NCI-H2029 (cell line): ENCODE measurements around the gene ERBIN.
"Not testable (repeated sequence)": the region's sequence is repeated elsewhere in the genome, so short reads cannot be mapped to it uniquely, and the experiment has no call there.

ENCODE experiments used
- DNase-seq: peaks from one replicate; lab custom pipeline; 2025; lab: John Stamatoyannopoulos, UW

ERBIN gene, protein sequence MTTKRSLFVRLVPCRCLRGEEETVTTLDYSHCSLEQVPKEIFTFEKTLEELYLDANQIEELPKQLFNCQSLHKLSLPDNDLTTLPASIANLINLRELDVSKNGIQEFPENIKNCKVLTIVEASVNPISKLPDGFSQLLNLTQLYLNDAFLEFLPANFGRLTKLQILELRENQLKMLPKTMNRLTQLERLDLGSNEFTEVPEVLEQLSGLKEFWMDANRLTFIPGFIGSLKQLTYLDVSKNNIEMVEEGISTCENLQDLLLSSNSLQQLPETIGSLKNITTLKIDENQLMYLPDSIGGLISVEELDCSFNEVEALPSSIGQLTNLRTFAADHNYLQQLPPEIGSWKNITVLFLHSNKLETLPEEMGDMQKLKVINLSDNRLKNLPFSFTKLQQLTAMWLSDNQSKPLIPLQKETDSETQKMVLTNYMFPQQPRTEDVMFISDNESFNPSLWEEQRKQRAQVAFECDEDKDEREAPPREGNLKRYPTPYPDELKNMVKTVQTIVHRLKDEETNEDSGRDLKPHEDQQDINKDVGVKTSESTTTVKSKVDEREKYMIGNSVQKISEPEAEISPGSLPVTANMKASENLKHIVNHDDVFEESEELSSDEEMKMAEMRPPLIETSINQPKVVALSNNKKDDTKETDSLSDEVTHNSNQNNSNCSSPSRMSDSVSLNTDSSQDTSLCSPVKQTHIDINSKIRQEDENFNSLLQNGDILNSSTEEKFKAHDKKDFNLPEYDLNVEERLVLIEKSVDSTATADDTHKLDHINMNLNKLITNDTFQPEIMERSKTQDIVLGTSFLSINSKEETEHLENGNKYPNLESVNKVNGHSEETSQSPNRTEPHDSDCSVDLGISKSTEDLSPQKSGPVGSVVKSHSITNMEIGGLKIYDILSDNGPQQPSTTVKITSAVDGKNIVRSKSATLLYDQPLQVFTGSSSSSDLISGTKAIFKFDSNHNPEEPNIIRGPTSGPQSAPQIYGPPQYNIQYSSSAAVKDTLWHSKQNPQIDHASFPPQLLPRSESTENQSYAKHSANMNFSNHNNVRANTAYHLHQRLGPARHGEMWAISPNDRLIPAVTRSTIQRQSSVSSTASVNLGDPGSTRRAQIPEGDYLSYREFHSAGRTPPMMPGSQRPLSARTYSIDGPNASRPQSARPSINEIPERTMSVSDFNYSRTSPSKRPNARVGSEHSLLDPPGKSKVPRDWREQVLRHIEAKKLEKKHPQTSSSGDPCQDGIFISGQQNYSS (N-terminal part only)

DNA sequence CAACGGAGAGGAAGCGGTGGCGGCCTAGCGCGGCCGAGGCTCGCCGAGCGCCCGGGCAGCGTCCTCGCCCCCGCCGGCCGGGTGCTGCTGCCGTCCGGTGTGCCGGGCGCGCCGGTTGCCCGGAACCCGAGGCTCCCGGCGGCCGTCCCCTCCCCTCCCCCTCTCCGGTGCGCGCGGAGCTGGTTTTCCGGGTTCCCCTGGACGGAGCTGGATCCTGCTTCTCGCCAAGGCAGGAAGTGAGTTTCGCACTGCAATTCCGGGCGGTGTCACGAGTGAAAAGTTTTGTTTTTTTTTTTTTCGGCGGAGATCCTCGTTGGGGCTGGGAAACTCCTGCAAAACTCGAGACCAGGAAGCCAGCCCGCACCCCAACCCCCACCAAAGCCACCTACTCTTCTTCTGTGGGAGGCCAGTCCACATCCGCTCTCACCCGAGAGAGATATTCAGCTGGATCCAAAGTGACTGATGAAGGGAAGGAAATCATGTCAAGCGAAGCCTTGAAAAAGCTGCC is at the start of gene ERBIN:
Gene ERBIN, plus strand, starts transcription at position 300 of the 508 bp plus-strand sequence. CDS start 66,144 bp downstream, outside the sequence.
- DNase-seq: peak; percentile 51

DNA sequence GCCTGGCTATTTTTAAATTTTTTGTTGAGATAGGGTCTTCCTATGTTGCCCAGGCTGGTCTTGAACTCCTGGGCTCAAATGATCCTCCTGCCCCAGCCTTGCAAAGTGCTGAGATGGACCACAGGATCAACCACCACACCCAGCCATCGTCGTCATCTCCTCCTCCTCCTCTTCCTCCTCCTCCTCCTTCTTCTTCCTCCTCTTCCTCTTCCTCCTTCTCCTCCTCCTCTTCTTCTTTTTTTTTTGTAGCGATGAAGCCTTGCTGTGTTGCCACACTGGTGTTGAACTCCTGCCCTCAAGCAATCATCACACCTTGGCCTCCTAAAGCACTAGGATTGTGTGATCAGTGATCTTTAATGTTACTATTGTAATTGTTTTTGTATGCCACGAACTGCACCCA is 49.4 kb upstream of the ERBIN start:
- DNase-seq: no peak

DNA sequence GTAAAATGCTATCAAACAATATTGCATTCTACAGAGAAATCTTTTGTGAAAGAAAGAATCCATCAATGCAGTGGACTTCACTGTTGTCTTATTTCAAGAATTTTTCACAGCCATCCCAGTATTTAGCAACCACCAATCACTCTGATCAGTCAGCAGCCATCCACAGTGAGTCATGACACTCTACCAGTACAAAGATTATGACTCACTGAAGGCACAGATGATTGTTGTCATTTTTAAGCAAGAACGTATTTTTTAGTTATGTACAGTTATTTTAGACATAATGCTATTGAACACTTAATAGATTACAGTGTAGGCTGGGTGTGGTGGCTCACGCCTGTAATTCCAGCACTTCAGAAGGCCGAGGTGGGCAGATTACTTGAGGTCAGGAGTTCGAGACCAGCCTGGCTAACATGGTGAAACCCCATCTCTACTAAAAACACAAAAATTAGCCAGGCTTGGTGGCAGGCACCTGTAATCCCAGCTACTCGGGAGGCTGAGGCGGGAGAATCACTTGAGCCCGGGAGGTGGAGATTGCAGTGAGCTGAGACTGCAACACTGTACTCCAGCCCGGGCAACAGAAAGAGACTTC is 46.6 kb upstream of the ERBIN start:
- not testable (repeated sequence) for DNase-seq

DNA sequence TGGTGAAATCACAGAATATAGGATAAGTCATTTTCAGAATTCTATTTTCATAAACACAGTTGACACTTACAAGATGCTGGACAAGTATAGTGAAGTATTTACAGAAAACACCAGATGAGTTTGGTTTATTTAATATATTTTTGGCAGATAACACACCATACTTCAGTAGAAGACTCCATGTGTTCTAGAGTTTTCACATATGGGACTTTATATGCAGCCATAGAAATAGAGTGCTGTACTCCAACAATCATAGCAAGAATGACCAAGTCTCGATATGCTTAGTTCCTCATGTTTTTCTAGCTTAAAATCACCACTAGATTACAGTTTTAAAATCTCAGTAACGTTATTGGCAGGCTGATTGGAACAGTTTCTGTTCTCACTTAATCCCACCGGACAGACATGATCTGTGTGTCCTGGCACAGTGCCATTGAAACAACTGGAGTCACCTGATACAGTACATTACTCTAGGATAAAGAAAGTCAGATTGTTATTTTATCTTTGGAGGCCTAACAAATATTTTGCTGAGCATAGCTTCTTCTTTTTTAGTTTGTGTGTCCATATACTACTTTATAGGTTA is 45.8 kb upstream of the ERBIN start:
- no peak for DNase-seq

DNA sequence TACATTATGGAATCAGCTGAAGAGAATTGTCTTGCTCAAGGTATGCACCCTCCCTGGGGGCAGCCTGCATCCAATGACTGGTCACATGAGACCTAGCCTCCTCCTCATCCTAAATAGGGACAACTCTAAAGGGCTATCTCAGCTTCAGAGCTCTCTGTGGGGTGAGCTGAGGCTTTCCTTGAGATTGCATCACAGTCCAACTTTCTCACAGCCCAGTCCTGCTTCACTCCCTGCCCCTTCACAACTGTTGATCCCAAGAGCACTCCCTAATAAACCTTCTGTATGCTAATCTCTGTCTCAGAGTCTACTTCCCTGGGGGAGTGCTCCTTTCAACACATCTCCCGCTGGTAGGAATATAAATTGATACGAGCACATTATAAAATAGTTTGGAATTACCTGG is 44.1 kb upstream of the ERBIN start:
- no peak for DNase-seq

DNA sequence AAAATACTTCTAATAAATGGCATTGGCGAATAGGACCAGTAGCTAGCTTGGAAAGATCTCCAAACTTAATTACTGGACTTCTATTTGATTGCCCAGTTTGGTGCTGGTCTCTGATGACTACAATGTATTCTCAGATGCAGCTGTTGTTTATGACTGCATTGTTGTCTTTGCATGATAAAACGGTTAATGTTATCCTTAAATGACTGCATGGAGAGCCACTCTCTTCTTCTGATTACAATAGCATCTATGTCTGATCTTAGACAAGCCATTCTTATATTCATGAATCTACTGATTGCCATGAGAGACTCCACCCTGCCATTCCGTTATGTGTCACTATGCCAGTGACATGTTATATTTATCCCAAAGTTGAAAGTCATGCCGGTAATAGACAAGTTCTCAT is 42.9 kb upstream of the ERBIN start:
- no peak for DNase-seq

DNA sequence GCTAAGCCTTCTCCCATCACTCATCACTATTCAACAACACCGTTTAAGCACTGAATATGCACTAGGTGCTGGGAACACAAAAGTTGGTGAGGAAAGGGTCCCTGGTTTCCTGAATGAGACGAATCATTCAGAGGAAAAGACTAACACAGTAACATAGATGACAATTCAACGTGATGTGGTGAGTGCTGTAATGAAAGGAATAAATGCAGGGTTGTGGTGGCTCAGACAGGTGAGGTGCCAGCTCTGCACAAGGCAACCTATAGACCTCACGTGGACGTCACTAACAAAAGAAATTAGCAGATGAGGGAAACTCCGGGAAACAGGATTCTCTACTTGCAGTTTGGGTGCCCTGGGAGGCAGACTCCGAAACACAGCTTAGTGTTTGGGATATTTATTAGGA is 40.0 kb upstream of the ERBIN start:
- DNase-seq: no peak

DNA sequence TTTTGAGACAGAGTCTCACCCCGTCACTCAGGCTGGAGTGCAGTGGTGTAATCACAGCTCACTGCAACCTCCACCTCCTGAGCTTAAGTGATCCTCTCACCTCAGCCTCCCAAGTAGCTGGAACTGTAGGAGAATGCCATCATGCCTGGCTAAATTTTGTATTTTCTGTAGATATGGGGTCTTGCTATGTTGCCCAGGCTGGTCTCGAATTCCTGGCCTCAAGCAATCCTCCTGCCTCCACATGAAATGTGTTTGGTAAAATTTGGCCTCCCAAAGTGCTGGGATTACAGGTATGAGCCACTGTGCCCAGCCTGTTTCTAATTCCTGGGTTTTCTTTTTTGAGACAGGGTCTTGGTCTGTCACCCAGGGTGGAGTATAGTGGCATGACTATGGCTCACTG is 34.4 kb upstream of the ERBIN start:
- DNase-seq: not testable (repeated sequence)

DNA sequence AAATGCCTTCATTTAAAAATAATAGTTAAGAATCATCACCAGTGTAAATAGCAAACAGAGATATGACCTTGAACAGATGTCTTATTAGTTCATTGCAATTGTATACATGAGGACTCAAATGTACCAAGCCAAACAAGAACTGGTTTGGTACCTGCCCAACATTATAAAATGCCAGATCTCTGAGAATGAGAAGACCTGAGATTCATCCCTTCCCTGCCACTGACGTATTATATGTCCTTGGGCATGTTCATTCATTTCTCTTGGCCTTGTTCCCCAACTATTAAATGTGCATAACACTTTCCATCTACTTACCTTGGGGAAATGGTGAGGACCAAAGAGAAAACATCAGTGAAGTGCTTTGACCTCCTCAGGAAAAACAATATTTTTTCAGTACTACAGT is 33.6 kb upstream of the ERBIN start:
- no peak for DNase-seq

DNA sequence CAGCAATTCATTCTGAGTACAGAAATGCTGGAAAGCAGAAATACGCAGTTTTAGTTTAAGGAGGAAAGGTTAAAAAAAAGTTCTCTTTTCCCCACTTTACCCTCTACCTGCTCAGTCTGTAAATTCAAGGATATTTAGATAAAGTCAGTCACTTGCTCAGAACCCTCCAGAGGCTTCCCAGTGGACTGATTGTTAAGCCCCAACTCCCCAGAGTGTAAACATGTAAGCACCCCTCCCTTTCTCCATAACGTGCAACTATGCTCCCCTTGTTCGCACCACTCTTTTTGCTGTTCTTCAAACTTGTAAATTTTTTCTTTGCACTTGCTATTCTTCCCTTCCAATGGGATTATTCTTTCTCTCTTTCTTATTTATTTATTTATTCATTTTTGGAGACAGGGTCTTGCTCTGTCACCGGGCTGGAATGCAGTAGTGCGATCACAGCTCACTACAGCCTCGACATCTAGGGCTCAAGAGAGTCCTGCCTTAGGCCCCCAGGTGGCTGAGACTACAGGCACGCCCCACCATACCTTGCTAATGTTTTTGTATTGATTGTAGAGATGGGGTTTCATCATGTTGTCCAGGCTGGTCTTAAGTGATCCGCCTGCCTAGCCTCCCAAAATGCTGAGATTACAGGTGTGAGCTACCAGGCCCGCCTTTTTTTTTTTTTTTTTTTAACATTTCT is 32.5 kb upstream of the ERBIN start:
- DNase-seq: no peak

DNA sequence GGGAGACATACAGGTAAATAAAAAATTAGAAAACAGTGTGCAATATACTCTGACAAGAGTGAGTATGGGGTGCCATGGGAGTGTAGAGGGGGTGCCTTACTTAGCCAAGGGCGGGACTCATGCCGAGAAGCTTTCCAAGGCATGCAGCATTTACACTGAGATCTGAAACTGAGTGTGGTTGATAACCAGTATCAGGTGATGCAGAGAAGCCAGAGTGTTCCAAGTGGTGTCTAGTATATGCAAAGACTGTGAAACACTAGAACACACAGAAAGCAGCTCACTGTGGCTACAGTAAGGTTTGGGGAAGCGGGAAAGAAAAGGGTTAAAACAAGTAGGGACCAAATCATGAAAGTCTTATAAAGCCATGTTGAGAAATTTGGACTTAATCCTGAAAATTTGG is 30.5 kb upstream of the ERBIN start:
- DNase-seq: no peak

DNA sequence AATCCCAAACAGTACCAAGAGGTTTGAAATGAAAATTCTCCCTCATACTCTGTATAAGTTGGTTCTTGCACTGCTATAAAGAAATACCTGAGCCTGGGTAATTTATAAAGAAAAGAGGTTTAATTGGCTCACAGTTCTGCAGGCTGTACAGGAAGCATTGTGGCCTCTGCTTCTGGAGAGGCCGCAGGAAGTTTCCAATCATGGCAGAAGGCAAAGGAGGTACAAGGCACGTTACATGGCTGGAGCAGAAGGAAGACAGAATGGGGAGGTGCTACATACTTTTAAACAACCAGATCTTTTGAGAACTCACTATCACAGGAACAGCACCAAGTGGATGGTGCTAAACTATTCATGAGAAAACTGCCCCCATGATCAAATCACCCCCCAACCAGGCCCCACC is 25.6 kb upstream of the ERBIN start:
- no peak for DNase-seq

DNA sequence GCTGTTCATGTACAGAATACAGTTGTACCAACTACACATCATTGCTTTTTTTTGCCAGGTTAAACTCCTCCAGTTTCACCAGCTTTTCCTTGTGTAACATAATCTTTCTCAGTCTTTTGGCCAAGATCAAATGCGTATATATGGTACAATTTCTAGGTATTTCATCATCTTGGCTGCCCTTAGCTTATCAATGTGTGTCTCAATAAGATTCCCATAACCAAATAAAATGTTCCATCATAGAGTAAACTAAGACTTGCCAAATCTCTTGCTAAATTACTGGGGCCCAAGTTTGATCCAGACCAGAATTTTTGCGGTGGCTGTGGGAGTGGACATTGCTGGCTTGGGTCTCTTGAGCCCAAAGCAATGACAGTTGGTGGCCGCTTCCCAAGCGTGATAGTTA is 24.3 kb upstream of the ERBIN start:
- no peak for DNase-seq

DNA sequence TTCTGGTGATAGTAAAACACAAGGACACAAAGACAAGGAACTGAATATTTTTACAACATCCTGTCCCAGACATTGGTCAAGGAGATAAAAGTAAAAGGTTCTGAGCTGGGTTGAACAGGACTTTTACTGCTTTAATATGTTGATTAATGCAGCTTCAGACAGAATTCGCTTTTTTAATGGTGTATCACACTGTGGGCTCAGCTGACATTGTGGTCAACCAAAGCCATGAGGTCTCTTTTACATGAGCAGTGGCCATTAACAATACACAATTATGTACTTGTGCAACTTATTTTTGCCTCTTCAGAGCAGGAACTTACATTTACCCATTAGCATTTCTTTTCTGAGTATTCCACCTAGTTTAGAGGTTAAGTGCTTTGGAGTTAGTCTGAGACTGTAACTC is 22.8 kb upstream of the ERBIN start:
- DNase-seq: no peak

DNA sequence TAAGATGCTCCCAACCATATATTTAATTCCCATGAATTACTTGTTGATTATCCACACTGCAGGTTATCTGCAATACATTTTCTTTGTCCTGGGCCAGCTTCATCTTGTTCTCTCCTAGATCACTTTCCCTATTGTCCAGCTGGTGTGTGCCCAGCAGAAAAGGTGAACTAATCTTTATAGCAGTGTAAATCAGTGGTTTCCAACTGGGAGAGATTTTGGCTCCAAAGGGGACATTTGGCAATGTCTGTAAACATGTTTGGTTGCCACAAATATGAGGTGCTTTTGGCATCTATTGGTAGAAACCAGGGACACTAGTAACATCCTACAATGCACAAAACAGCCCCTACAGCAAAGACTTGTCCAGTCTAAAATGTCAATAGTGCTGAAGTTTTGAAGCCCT is 20.1 kb upstream of the ERBIN start:
- DNase-seq: no peak

DNA sequence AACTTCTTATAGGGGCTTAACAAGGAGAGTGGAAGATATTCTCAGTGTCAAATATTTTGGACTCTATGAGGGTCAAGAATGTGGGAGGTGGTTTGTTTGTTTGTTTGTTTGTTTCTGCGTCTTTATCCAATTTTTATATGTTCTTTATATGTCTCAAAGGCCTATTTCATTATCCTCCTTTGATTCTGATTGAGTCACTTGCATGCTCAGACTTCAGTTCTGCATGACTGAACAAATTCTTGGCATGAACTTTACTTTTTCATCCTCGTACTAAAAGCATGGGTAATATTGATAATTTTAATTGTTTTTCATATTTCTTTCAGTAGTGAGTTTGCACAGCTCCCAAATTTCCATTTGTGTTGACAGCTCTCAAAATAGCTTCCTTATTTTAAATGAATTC is 19.2 kb upstream of the ERBIN start:
- no peak for DNase-seq

DNA sequence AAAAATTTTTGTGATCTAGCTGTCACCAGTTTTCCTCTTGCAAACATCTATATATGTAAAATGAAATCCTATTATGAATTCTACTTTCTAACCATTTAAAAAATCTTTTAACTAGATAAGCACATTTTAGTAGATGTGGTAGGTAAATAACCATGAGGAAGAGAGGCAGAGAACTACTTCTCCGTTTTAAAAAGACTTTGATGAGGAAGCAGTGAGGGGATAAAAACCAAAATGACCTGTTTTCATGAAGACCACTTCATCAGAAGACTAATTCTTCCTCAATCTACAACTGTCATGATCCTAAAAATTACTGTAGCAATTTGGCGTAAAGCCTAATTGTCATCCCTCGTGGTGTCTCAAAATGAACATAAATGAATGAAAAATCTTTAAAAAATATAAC is 15.7 kb upstream of the ERBIN start:
- no peak for DNase-seq

DNA sequence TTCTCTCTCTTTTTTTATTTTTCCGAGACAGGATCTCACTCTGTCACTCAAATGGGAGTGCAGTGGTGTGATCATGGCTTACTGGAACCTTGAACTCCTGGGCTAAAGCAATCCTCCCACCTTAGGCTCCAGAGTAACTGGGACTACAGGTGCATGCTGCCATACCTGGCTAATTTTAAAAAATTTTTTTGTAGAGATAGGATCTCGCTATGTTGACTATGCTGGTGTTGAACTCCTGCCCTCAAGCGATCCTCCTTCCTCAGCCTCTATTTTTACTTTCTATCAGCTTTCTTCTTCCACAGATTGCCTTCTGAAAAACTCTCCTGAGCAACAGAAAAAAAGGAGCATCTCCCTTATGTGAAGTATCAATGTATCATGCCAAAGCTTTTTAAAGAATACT is 14.1 kb upstream of the ERBIN start:
- no peak for DNase-seq

DNA sequence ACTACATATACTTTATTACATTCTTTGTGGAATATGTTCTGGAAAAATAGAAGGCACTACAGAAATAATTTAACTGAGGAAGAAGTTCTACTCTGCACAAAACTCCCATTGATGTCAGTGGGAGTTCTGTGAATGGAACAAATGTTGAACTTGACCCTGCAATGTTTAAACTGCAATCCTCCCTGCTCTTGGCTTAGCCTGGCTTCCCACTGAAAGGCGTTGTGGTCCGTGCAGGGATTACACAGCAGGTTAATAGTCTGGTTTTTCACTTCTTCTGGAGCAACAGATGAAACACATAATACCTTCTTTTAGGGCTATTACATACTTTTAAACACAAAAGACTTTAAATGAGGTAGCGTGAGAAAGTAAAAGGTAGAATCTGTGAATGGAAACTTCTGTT is 12.9 kb upstream of the ERBIN start:
- DNase-seq: no peak

DNA sequence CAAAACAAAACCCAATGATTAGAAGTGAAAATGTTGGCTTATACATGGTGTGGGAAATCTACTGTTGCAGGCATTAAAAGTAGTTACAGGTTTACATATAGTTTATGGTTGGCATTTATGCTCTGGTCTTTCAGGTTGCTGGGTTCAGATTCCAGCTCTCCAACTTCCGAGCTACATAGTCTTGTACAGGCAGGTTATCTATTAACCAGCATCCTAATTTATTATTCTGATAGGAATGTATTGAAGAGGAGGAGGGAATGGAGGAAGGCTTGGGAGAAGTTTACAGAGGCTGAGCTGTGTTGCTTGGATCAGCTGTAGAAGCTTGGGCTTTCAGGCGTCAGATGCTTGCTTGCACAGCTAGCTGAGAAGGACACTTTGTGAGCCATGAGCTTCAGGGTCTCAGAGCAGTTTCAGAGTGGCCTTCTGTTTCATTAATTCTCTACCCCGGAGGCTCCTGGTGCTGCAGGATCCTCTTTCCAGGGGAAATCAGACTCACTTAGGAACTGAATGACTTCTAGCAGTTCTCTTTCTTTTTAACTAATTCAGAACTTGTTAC is 11.7 kb upstream of the ERBIN start:
- no peak for DNase-seq

DNA sequence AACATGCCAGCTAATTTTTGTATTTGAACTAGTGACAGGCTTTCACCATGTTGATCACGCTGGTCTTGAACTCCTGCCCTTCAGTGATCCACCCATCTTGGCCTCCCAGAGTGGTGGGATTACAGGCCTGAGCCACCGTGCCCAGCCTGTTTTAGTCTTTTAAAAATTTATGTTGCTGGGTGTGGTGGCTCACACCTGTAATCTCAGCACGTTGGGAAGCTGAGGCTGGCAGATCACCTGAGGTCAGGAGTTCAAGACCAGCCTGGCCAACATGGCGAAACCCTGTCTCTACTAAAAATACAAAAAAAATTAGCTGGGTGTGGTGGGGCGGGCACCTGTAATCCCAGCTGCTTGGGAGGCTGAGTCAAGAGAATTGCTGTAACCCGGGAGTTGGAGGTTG is 10.7 kb upstream of the ERBIN start:
- not testable (repeated sequence) for DNase-seq
